Natural killer cell (primary cell): ENCODE data around the gene XK. TPM values are rescaled to one million over a fixed set of nuclear protein-coding genes. Genes with fewer than 3 reads are reported as not detected.

ENCODE experiments used
- ATAC-seq, 3 donors: fragments of 150-1000 bp in 2 of 3; fragments of 200-7000 bp in 1 of 3; cut with Tn5 transposase; 1 replicate in 1 of 3; 2 replicates in 2 of 3; pipeline ENCODE4 v1.10.0; 2021; ENCODE audit warnings: mild to moderate bottlenecking in 2 of 3, moderate library complexity in 2 of 3
- DNase-seq, 2 donors: peaks; one replicate each; pipeline versions ENCODE4 v3.0.0 to v3.0.0-alpha.2; 2013 to 2021; ENCODE audit warnings: mixed read lengths in 1 of 2
- H3K27ac ChIP-seq: one replicate; pipeline ENCODE4 v1.5.1; 2013; ENCODE audit warnings: mild to moderate bottlenecking, low read length
- H3K27me3 ChIP-seq: one replicate; pipeline ENCODE4 v1.6.1; 2013; ENCODE audit warnings: low read length; ENCODE audit not compliant: control insufficient read depth, insufficient read depth
- H3K36me3 ChIP-seq: one replicate; pipeline ENCODE4 v1.6.1; 2013; ENCODE audit warnings: low read length; ENCODE audit not compliant: control insufficient read depth, insufficient read depth
- H3K4me1 ChIP-seq: one replicate; pipeline ENCODE4 v1.6.1; 2013; ENCODE audit warnings: low read length; ENCODE audit not compliant: control insufficient read depth, insufficient read depth
- H3K4me3 ChIP-seq: one replicate; pipeline ENCODE4 v1.5.1; 2013; ENCODE audit warnings: low read length
- H3K9me3 ChIP-seq: one replicate; pipeline ENCODE4 v1.6.1; 2013; ENCODE audit warnings: low read length; ENCODE audit not compliant: control insufficient read depth, insufficient read depth
- H3K27ac Mint-ChIP-seq, 2 donors: one replicate each; pipeline ENCODE4 v1.8.0; 2022; ENCODE audit warnings: mild to moderate bottlenecking in 2 of 2, mixed read lengths in 2 of 2, moderate library complexity in 1 of 2
- H3K27me3 Mint-ChIP-seq, 2 donors: one replicate each; pipeline ENCODE4 v1.8.0; 2022; ENCODE audit warnings: low read depth in 2 of 2, mixed read lengths in 2 of 2
- H3K36me3 Mint-ChIP-seq: one replicate; pipeline ENCODE4 v1.8.0; 2022; ENCODE audit warnings: mixed read lengths
- H3K4me1 Mint-ChIP-seq, 2 donors: one replicate each; pipeline ENCODE4 v1.8.0; 2022; ENCODE audit warnings: mixed read lengths in 2 of 2
- H3K4me3 Mint-ChIP-seq: one replicate; pipeline ENCODE4 v1.8.0; 2022; ENCODE audit warnings: mild to moderate bottlenecking, moderate library complexity, mixed read lengths
- H3K9me3 Mint-ChIP-seq, 2 donors: one replicate each; pipeline ENCODE4 v1.8.0; 2022; ENCODE audit warnings: mixed read lengths in 2 of 2
- CTCF ChIP-seq: fragments of 200-600 bp; IDR thresholded peaks from one replicate; pipeline ENCODE4 v1.8.0; 2022; ENCODE audit warnings: antibody characterized with exemption
- WGBS: methylation state at CpG from one replicate; pipeline ENCODE4 v1.1.7; 2013; ENCODE audit warnings: missing lambda C conversion rate; ENCODE audit not compliant: insufficient coverage; 5-methylcytosine and 5-hydroxymethylcytosine counted together
- intact Hi-C: fragments of 100-400 bp; cut with micrococcal nuclease; formaldehyde crosslinking; loops from one replicate; pipeline ENCODE4 v1.14.2; 2022
- total RNA-seq, 4 donors: library from RNA; stranded (reverse); fragments of 120-200 nt in 1 of 4; gene quantifications; one replicate each; pipeline versions ENCODE4 v1.2.3 to v1.2.4, GENCODE V29; 2013 to 2022

XK gene
- total RNA-seq, 3 donors from 2014 or later (not counting 1 experiment from before 2014, with no cell fraction given) = 0.29 to 1.3 (median 0.56) TPM

GRCh38 chrX:37697169-37697760 is 11.7 kb downstream of the XK start:
- H3K27me3 Mint-ChIP-seq = peaks cover 0 to 7% of the 10 kb centered on the region in 2 donors
- no peak overlapping the region for H3K27ac ChIP-seq
- H3K9me3 ChIP-seq = no peaks in the 10 kb centered on the region
- H3K9me3 Mint-ChIP-seq = no peaks in the 10 kb centered on the region
- no peaks in the 10 kb centered on the region for H3K27me3 ChIP-seq
- no CpG with 5 or more reads among the region's 1 CpG for WGBS
- DNase-seq (no peak), ATAC-seq (no peak)
- no peak overlapping the region for H3K4me3 Mint-ChIP-seq
- no peaks in the 10 kb centered on the region for H3K36me3 ChIP-seq
- no peaks in the 10 kb centered on the region for H3K4me1 Mint-ChIP-seq
- TF ChIP-seq CTCF = no peak
- no peaks in the 10 kb centered on the region for H3K36me3 Mint-ChIP-seq
- intact Hi-C loops = no loop called here
- no peak overlapping the region for H3K4me3 ChIP-seq
- no peaks in the 10 kb centered on the region for H3K4me1 ChIP-seq
- H3K27ac Mint-ChIP-seq = no peak overlapping the region

GRCh38 chrX:37701588-37701987 is 16.0 kb downstream of the XK start:
- H3K36me3 ChIP-seq = no peaks in the 10 kb centered on the region
- no peaks in the 10 kb centered on the region for H3K27me3 ChIP-seq
- no peak overlapping the region for H3K4me3 Mint-ChIP-seq
- no peak for DNase-seq
- H3K4me1 ChIP-seq = no peaks in the 10 kb centered on the region
- H3K27ac Mint-ChIP-seq = no peak overlapping the region
- intact Hi-C loops = no loop called here
- no peak overlapping the region for H3K4me3 ChIP-seq
- no peaks in the 10 kb centered on the region for H3K36me3 Mint-ChIP-seq
- no peak for TF ChIP-seq CTCF
- no peaks in the 10 kb centered on the region for H3K4me1 Mint-ChIP-seq
- no peaks in the 10 kb centered on the region for H3K9me3 Mint-ChIP-seq
- no peaks in the 10 kb centered on the region for H3K9me3 ChIP-seq
- no peak for ATAC-seq
- H3K27ac ChIP-seq = no peak overlapping the region
- 97% methylated on average over 3 of the region's 4 CpGs for whole genome bisulfite sequencing
- H3K27me3 Mint-ChIP-seq = no peaks in the 10 kb centered on the region

- H3K27me3 ChIP-seq = no peaks in the 10 kb centered on the region
- DNase-seq (no peak), ATAC-seq (no peak)
- no peaks in the 10 kb centered on the region for H3K36me3 ChIP-seq
- Mint-ChIP-seq H3K4me1 (no peaks in the 10 kb centered on the region), H3K27me3 (peaks cover 0 to 18% of the 10 kb centered on the region in 2 donors), H3K4me3 (no peak overlapping the region), H3K9me3 (no peaks in the 10 kb centered on the region), H3K36me3 (no peaks in the 10 kb centered on the region), H3K27ac (no peak overlapping the region)
- H3K4me1 ChIP-seq = no peaks in the 10 kb centered on the region
- H3K27ac ChIP-seq = no peak overlapping the region
- TF ChIP-seq CTCF = no peak
- intact Hi-C loops = no loop called here
- H3K9me3 ChIP-seq = no peaks in the 10 kb centered on the region
- WGBS = 80% methylated on average over 1 of the region's 3 CpGs
- no peak overlapping the region for H3K4me3 ChIP-seq
Measured at GRCh38 chrX:37711991-37712390, 26.4 kb downstream of the XK start.

DNA sequence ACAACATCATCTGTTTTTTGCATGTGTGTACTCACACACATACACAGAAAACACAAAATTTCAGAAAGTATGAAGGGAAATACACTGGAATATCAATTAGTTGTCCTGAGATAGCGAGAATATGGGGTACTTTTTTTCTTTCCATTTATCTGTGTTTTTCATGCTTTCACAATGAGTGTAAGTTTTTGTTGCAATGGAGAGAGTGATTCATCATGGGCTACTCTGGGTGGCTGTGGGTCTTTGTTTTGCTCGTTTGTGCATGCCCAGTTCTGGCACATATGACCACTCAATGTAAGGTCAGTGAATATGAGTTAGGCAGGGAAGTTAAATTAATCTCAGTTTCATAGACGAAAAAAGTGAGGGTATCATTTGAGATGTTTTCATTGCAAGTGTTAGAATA is 26.9 kb downstream of the XK start:
- Histone ChIP-seq H3K36me3 (no peaks in the 10 kb centered on the region), H3K4me3 (no peak overlapping the region), H3K9me3 (no peaks in the 10 kb centered on the region), H3K27me3 (no peaks in the 10 kb centered on the region), H3K4me1 (no peaks in the 10 kb centered on the region), H3K27ac (no peak overlapping the region)
- no peaks in the 10 kb centered on the region for H3K4me1 Mint-ChIP-seq
- H3K36me3 Mint-ChIP-seq = no peaks in the 10 kb centered on the region
- TF ChIP-seq CTCF = no peak
- 56% methylated on average over 2 of the region's 3 CpGs for WGBS
- H3K4me3 Mint-ChIP-seq = no peak overlapping the region
- DNase-seq (no peak), ATAC-seq (no peak)
- H3K9me3 Mint-ChIP-seq = no peaks in the 10 kb centered on the region
- intact Hi-C loops = no loop called here
- peaks cover 0 to 18% of the 10 kb centered on the region in 2 donors for H3K27me3 Mint-ChIP-seq
- H3K27ac Mint-ChIP-seq = no peak overlapping the region
